Activated CD4-positive, alpha-beta T cell treated with anti-CD3 and anti-CD28 coated beads, Interleukin-2, amount 50 U/mL, for 1 hour (primary cell): ENCODE results near the gene CCSAP.

Source experiments
- DNase-seq: peaks from one replicate; pipeline ENCODE4 v3.0.0-alpha.2; 2020

CCSAP gene

GRCh38 chr1:229285440-229285839, 57.4 kb downstream of the CCSAP start:
- DNase-seq = no peak

GRCh38 chr1:229284887-229285286, 58.0 kb downstream of the CCSAP start:
- no peak for DNase-seq

GRCh38 chr1:229283183-229283611, 59.6 kb downstream of the CCSAP start:
- no peak for DNase-seq

GRCh38 chr1:229282295-229282823, 60.5 kb downstream of the CCSAP start:
- no peak for DNase-seq

- DNase-seq = no peak
These were observed 61.4 kb downstream of the CCSAP start for GRCh38 chr1:229281339-229281926.

- no peak for DNase-seq
These were observed 61.9 kb downstream of the CCSAP start for GRCh38 chr1:229280921-229281320.

GRCh38 chr1:229280037-229280828, 62.6 kb downstream of the CCSAP start:
- DNase-seq = no peak

GRCh38 chr1:229279242-229279641, 63.6 kb downstream of the CCSAP start:
- no peak for DNase-seq

- DNase-seq = no peak
These were observed 64.6 kb downstream of the CCSAP start for GRCh38 chr1:229278120-229278741.

- no peak for DNase-seq
These were observed 67.8 kb downstream of the CCSAP start for GRCh38 chr1:229275005-229275404.

- no peak for DNase-seq
These were observed 69.2 kb downstream of the CCSAP start for GRCh38 chr1:229273507-229274232.

GRCh38 chr1:229272164-229273158, 70.4 kb downstream of the CCSAP start:
- no peak for DNase-seq

GRCh38 chr1:229271448-229272159, 71.2 kb downstream of the CCSAP start:
- DNase-seq = peak; percentile 22
